Inferior parietal cortex (tissue), 1 donor: ENCODE results near the gene HMX3.
"Not testable (repeated sequence)": the region's sequence is repeated elsewhere in the genome, so short reads cannot be mapped to it uniquely, and the experiment has no call there.

Experiments
- DNase-seq: peaks from one replicate; pipeline ENCODE4 v3.0.0-alpha.2; 2016; ENCODE audit errors: extremely low spot score

The HMX3 gene

DNA sequence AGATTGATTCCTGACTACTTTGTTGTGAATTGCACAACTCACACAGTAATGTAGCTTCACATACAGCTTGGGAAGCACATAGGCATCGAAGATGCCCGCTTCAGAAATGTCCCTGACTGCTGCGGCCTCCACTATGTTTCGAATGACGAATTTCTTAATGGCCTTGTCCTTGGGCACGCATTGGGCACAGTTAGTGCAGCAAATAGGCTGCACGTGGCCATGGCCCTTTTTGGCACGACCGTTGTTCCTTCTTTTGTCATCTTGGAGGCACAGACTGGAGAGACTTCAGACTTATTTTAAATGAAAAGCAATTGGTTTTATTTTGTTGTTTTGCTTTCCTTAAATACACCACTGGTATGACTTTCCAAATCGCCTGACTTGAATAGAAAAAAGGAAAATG lies 35.8 kb downstream of the HMX3 start:
- not testable (repeated sequence) for DNase-seq

DNA sequence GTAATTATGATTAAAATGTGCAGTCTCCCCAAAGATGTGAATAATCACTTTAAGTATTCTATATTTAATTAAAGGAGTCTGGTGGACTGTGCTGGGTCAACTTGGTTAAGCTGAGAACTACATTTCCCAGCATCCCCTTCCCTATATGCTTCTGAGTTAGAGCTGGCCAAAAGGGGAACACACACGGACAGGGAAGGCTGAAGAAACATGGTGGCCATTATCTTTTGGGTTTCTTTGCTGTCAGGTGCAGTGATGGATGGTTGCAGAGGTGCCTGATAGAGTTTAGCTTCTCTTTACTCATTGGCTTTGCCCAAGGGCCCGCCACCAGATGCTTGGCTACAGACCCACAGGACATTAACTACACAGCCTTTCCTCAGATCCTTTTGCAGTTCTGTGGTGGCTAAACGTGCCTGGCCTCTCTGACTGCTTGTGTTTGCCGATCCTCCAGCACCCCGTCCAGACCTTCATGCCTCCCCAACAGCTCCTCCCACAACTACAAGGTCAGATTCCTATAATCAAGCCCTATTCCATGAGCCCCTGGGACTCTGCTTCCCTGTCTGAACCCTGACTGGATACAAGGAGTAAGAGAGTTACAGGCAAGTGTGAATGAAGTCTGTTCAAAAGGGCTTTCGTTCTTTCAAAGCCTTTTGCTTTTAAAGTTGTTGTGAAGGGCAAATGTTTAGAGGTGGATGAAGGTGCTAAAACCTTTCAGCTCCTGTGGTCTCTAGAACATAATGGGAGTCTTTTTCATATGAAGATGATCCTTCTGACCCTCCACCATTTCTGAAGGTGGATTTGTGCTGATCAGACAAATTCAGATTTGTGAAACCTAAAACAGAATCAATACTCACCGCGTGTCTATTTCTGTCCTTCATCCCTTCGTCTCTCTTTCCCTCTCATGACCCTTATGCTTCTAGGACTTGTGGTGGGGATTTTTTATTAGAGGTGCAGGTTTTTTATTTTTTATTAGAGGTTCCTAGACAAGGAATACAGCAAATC lies 39.9 kb downstream of the HMX3 start:
- DNase-seq: no peak

DNA sequence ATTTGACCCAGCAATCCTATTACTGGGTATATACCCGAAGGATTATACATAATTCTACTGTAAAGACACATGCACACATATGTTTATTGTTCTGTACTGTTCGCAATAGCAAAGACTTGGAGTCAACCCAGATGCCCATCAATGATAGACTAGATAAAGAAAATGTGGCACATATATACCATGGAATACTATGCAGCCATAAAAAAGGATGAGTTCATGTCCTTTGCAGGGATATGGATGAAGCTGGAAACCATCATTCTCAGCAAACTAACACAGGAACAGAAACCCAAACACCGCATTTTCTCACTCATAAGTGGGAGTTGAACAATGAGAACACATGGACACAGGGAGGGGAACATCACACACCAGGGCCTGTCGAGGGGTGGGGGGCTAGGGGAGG lies 42.6 kb downstream of the HMX3 start:
- not testable (repeated sequence) for DNase-seq

DNA sequence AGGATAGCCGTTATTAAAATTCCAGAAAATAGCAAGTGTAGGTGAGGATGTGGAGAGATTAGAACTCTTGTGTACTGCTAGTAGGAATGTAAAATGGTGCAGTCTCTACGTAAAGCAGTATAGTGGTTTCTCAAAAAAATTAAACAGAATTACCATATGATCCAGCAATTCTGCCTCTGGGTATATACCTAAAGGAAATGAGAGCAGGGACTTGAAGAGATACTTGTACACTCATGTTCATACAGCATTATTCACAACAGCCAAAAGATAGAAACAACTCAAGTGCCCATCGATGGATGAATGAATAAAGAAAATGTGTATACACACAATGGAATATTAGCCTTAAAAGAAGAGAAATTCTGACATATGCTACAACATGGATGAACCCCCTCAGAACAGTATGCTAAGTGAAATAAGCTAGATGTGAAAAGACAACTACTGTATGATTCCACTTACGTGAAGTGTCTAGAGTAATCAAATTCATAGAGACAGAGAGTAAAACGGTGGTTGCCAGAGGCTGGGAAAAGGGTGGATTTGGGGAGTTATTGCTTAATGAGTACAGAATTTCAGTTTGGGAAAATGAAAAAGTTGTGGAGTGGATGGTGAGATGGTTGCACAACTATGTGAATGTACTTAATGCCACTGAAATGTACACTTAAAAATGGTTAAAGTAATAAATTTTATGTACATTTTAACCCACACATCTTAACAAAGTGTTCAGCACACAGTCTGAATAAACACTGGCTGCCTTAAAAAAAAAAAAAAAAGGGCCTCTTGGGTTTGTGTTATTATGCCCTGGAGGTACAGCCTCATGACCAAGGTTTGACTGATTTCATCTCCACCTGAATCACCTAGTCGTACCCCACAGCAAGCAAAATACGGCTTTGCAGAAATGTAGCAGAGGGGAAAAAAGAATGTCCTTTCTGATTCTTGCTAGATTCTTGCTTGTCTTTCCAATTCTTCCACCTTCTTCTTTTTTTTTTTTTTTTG lies 44.6 kb downstream of the HMX3 start:
- no peak for DNase-seq

- DNase-seq: no peak
Observed at GRCh38 chr10:123183724-123184123, 48.0 kb downstream of the HMX3 start.

DNA sequence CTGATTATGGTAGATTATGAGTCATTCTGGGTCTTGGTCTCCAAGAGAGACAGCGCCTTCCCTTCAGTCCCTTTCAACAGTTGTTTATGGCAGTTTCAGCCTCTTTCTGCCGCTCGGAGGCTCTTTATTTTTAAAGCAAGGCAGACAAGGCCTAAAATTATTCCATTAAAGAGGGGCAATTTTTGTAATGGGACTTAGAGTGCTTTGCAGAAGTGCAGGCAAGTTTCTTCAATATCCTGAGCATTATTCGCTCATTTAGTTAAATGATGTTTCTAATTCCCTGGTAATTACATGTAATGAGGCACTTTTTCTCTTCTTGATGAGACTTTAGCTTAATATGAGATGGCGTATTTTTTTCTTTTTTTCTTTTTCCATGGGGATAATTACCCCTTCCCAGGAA lies 52.0 kb downstream of the HMX3 start:
- no peak for DNase-seq
